GM19468 (cell line): ENCODE results near the gene ERVFRD-1.
A peak's percentile ranks its signal among the peaks of the same experiment; 100 is the strongest.
"Not testable (repeated sequence)": the region's sequence is repeated elsewhere in the genome, so short reads cannot be mapped to it uniquely, and the experiment has no call there.

Experiments
- ATAC-seq: cut with Tn5 transposase; IDR thresholded peaks from one replicate; pipeline ENCODE4 v1.9.1; 2021; ENCODE audit warnings: mild to moderate bottlenecking, moderate library complexity, moderate number of reproducible peaks; ENCODE audit not compliant: unreplicated experiment; ENCODE audit errors: extremely low read depth

The ERVFRD-1 gene

GRCh38 chr6:11130605-11131004, 19.1 kb upstream of the ERVFRD-1 start:
- ATAC-seq = no peak

DNA sequence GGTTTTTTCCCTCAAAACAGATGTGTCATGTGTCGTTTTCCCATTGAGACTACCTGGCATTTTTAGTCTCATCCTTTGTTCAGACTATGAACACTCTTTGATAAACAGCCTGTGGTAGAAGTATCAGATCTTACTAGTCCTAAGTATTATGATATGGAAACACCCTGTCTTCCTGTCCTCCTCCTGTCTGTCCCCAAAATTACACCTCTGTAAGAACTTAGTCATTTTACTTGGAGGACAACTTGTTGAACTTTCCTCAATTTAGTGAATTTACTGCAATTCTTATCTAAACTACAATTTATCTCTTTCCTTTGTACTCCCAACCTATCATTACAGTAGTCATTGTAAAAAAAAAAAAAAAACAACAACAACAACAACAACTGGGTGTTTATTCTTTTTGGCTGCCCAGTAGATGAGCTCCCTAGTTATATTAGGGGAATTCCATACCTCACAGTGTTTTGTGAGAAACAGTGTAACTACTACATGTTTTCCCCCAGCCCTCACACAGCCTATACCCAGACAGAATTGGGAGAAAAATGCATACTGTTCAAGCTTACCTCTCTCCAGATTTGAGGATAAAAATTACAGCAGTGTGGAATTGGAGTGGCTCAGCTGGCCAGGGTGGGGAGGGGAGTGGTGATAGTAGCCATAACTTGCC, 18.5 kb upstream of the ERVFRD-1 start:
- ATAC-seq = no peak

DNA sequence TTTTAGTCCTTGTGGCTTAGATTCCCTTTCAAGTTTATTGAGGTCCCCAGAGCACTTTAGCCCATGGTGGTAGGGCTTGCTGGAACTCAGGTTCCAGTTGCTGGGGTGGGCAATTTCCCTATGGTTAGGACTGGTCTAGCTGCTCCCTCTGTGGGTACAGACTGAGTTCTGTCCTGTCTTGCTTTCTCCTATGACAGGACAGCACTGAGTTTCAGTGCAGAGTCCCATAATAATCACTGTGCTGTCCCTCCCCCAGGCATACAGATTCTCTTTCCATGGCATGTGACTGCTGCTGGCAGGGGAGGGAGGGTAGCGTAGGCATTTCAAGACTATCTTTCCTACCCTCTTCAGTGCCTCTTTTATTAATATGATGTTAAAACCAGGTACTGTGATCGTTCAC, 17.1 kb upstream of the ERVFRD-1 start:
- ATAC-seq = no peak

GRCh38 chr6:11126876-11127275, 15.4 kb upstream of the ERVFRD-1 start:
- ATAC-seq = no peak

DNA sequence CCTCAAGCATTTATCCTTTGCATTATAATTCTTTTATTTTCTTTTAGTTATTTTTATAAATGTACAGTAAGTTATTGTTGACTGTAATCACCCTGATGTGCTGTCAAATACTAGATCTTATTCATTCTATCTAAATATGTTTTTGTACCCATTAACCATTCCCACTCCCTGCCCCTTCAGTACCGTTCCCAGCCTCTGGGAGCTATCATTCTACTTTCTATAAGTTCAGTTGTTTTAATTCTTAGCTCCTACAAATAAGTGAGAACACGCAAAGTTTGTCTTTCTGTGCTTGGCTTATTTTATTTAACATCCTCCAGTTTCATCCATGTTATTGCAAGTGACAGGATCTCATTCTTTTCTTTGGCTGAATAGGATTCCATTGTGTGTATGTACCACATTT, 12.5 kb upstream of the ERVFRD-1 start:
- no peak for ATAC-seq

- ATAC-seq = no peak
Measured at GRCh38 chr6:11122380-11122779, 10.9 kb upstream of the ERVFRD-1 start.

DNA sequence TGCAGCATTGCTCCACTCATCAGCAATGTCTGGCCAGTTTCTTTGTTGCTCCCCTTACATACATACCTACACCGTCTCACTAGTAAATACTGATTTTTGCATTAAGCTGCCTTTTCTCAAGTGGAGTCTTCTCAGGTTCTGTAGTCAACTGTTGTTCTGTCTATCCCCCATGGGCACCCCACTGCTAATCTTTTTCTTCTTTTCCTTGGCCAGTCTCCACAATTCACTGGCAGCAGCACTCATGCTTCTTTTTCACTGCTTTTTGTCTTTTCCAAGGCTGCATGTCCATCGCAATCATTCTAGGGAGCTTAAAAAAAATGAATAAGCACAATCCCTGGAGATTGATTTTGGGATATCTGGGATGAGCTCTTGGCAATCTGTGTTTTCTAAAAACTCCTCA, 10.3 kb upstream of the ERVFRD-1 start:
- no peak for ATAC-seq

DNA sequence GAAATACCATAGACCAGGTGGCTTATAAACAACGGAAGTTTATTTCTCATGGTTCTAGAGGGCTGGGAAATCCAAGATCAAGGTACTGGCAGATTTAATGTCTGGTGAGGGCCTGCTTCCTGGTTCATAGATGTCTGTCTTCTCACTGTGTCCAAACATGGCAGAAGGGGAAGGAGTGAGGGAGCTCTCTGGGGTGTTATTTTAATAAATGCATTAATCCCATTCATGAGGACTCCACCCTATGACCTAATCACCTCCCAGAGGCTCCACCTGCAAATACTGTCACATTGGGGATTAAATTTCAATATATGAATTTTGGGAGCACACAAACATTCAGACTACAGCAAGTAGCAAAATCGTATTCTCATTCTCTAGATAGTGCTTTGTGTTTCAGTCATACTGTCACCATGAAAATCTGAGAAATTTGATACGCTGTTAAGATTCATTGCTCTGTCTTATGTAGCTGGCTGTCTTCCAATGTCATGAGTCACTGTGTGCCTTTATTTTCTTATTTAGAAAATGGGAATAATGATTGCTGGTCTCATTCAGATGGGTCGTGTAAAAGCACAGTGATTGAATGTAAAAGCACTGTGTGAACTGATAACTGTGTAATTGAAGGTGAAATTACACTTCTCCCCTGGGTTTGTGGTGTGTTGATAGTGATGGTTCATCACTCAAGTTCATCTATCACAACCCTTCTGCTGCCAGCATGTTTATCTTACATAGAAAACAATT, 8.9 kb upstream of the ERVFRD-1 start:
- ATAC-seq = no peak

- not testable (repeated sequence) for ATAC-seq
Measured at GRCh38 chr6:11115808-11116536, 4.4 kb upstream of the ERVFRD-1 start.

DNA sequence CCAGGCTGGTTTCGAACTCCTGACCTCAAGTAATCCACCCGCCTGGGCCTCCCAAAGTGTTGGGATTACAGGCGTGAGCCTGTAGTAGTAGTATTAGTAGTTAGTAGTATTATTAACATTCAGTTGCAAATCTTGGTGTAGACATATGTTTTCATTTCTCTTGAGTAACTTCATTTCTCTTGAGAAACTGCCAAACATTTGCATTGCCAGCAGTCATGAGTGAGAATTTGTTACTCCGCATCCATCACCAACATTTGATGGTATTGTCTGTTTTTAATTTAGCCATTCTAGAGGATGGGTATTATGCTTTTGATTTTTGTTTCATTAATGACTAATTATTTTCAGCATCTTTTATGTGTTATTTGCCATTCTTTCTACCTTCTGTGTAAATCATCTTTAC, 1.5 kb upstream of the ERVFRD-1 start:
- ATAC-seq = no peak

DNA sequence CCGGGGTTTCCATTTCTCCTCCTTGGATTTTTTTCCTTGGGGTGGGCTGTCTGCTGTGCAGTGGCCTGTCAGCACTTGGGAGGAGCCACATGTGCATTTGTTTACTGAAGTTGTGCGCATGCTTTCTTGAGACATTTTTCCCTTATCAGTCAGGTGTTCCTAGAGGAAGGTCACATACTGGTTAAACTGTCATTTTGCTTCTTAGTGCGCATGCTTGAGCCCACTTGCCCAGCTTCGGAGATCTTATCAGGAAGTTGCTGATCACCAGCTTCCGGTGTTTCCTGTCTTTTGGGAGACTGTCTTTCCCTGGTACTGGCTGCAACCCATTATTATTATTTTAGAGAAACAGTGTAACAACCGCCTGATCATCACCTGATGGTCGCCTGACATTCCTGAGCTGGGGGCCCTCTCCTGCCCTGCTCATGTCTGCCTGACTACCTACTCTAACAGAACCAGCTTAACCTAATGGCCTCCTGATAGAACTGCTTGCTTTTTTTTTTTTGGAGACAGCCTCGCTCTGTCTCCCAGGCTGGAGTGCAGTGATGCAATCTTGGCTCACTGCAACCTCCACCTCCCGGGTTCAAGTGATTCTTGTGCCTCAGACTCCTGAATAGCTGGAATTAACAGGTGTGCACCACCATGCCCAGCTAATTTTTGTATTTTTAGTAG, 378 bp upstream of the ERVFRD-1 start:
- no peak for ATAC-seq

DNA sequence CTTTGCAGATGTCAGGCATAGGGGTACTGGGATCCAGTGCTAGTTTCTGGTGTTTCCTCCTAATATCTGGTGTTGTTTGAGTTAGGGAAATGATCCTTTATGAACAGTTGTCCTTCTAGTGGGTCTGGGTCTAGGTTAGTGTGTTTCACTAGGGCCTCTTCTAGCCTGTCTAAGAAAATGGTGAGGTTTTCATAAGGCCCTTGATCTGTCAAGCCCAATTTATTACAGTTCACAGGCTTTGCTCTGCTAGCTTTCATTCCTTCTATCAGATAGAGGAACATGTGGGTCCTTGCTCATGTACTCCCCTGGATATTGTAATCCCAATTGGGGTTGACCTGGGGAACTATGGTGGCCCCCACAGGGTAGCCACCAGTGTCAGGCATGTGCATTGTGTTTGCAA, 2.8 kb downstream of the ERVFRD-1 start:
- ATAC-seq = no peak

- ATAC-seq = no peak
Measured at GRCh38 chr6:11103065-11103464, 8.5 kb downstream of the ERVFRD-1 start.

DNA sequence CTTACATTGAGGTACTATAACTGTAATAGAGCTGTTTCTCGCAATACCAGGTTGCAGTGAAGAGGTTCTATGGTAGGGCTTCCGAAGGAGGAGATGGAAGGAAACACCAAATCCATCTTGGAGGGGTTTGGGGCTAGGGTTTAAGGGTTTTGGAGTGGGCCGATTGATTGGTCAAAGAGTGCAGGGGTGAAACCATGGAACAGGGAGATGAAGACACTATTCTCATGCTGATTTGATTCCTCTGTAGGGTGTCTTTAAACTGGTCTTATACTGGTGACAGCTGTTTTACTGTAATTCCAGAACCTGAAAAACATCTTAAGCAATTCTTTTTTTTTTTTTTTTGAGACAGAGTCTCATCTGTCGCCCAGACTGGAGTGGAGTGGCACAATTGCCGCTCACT, 10.1 kb downstream of the ERVFRD-1 start:
- ATAC-seq = no peak

DNA sequence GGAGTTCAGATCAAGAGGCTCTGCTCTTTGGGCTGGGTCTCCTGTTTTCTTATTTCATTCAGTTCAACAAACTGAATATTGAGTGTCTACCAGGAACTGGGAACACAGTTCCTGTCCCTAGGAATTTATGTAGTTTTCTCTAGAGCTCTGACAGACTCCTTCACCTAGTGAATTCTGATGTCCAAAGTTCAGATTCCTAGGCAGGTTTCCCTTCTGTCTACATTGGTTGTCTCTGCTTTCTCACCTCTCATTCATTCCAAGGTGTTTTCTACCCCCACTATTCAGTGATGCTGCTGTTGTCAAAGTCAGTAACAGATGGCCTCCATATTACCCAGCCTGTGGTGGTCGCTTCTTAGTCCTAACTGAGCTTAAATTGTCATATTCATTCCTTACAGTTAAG, 13.5 kb downstream of the ERVFRD-1 start:
- no peak for ATAC-seq

- ATAC-seq = no peak
Measured at GRCh38 chr6:11097476-11097875, 14.0 kb downstream of the ERVFRD-1 start.

DNA sequence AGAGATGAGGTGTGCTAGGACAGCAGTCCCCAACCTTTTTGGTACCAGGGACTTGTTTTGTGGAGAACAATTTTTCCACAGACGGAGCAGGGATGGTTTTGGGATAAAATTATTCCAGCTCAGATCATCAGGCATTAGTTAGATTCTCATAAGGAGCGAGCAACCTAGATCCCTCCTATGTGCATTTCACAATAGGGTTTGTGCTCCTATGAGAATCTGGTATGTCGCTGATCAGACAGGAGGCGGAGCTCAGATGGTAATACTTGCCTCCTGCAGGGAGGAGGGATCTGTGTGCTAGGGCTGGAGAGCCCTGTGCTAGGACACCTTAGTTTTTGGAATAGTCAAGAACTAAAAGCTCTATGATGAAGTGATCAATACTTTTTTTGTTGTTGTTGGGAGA, 15.4 kb downstream of the ERVFRD-1 start:
- ATAC-seq = no peak

DNA sequence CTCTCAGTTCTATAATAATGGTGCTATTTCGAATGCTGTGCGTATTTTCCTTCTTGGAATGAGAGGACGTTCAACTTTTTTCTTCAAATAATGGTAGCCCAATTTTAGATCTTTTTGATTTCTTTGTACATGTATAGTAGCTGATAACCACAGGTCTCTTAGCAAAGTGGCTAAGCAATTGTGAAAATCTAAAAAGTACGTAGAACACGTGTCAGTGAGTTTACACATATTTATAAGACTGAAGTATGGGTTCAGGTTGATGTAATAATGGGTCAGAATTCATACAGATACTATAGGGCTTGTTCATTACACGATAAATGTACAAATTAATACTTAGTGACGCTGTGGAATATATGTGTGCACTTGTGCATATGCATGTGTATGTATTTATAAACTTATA, 16.6 kb downstream of the ERVFRD-1 start:
- ATAC-seq = no peak

DNA sequence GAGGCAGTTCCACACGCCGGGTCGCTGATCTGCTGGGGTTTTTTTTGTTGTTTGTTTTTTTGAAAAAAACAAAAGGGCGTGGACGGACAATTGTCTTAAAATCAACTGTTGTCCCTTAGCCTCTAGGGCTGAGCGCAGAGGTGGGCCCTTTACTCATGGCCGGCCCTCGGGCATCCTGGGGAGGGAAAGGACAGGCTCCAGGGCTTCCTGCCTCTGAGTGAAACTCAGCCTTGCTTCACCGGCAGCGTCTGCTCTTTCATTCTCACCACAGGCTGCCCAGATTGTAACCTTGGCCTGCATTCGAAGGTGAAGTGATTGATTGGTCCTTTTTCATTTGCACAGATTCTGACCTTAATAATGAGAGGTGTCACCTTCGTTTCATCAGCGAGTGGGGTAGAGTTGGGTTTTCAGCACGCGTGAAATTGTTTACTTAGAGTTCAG, 17.1 kb downstream of the ERVFRD-1 start:
- ATAC-seq = no peak

DNA sequence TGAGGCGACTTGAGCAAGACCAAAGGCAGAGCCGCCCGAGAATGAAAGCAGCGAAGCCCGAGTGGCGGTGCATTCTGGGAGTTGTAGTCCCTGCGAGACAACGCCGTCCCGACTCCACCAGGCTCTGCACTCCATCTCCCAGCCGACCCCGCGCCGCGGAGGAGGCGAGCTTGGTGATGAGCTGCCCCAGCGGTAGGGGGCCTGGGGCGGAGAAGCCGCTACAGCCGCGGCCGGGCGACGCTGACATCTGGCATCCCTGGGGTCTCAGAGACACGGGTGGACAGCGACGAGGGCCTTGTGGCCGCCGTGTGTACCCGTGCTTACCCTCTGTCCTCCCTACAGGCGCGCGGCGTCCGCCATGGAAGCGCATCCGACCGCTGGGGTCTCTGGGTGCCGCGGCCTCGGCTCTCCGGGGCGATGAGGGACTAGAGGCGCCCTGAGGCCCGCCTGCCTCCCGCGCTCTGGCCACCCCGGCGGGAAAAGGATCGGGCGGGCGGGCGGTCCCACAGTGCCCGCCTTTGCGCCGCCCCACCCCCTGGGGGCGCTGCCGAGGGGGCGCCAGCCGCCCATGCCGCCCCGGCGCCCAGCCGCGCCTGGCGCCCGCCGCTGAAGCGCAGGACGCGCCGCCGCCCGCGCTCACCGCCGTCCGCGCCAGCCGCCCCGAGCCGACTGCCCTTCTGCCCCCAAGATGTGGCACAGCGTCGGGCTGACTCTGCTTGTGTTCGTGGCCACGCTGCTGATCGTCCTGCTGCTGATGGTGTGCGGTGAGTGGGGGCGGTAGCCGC, 17.7 kb downstream of the ERVFRD-1 start, which contains the start of gene SMIM13:
Gene SMIM13 (plus strand): TSS at position 209 of the 785 bp plus-strand sequence. CDS start 480 bp downstream, at position 689.
- ATAC-seq = peak; percentile 81
